GM21786 (cell line): ENCODE results near the gene PCDHGA5.
"Not testable (repeated sequence)": the region's sequence is repeated elsewhere in the genome, so short reads cannot be mapped to it uniquely, and the experiment has no call there.

Experiments
- ATAC-seq: cut with Tn5 transposase; IDR thresholded peaks from one replicate; pipeline ENCODE4 v1.9.1; 2021; ENCODE audit not compliant: unreplicated experiment

The PCDHGA5 gene

GRCh38 chr5:141349917-141350619 is 13.9 kb upstream of the PCDHGA5 start, which contains the start of gene PCDHGB1:
TSS of gene PCDHGB1 (plus strand) at chr5:141350099. CDS start at chr5:141350261, 162 bp downstream.
- no peak for ATAC-seq

GRCh38 chr5:141351591-141351990 is 12.4 kb upstream of the PCDHGA5 start:
- ATAC-seq = no peak

- ATAC-seq = no peak
These were observed 9.0 kb upstream of the PCDHGA5 start, which contains the start of gene PCDHGA4 for GRCh38 chr5:141354900-141355469. TSS of gene PCDHGA4 (plus strand) at chr5:141355021. CDS start at chr5:141355108, 87 bp downstream.

GRCh38 chr5:141355641-141356040 is 8.3 kb upstream of the PCDHGA5 start:
- ATAC-seq = no peak

GRCh38 chr5:141356133-141356532 is 7.8 kb upstream of the PCDHGA5 start:
- no peak for ATAC-seq

- no peak for ATAC-seq
These were observed 7.0 kb upstream of the PCDHGA5 start for GRCh38 chr5:141356950-141357349.

- peak; percentile 63 for ATAC-seq
These were observed 4.1 kb upstream of the PCDHGA5 start, which contains the start of gene PCDHGB2 for GRCh38 chr5:141359790-141360426. TSS of gene PCDHGB2 (plus strand) at chr5:141359994. CDS start at chr5:141360136, 142 bp downstream.

GRCh38 chr5:141360685-141361084 is 3.3 kb upstream of the PCDHGA5 start:
- no peak for ATAC-seq

- no peak for ATAC-seq
These were observed 1.2 kb upstream of the PCDHGA5 start for GRCh38 chr5:141362719-141363118.

- no peak for ATAC-seq
These were observed 2.3 kb downstream of the PCDHGA5 start for GRCh38 chr5:141366016-141366896.

GRCh38 chr5:141369994-141370848 is 6.3 kb downstream of the PCDHGA5 start, which contains the start of gene PCDHGB3:
TSS of gene PCDHGB3 (plus strand) at chr5:141370242. CDS start at chr5:141370395, 153 bp downstream.
- peak; percentile 99 for ATAC-seq

- ATAC-seq = no peak
These were observed 7.9 kb downstream of the PCDHGA5 start for GRCh38 chr5:141371572-141372475.

- ATAC-seq = no peak
These were observed 9.8 kb downstream of the PCDHGA5 start, which contains the start of gene PCDHGA6 for GRCh38 chr5:141373673-141374317. TSS of gene PCDHGA6 (plus strand) at chr5:141373891. CDS start at chr5:141374084, 193 bp downstream.

- ATAC-seq = no peak
These were observed 10.7 kb downstream of the PCDHGA5 start for GRCh38 chr5:141374627-141375026.

- ATAC-seq = not testable (repeated sequence)
These were observed 11.6 kb downstream of the PCDHGA5 start for GRCh38 chr5:141375444-141376155.

GRCh38 chr5:141382469-141383294 is 18.7 kb downstream of the PCDHGA5 start, which contains the start of gene PCDHGA7:
TSS of gene PCDHGA7 (plus strand) at chr5:141382742. CDS start at chr5:141382900, 158 bp downstream.
- no peak for ATAC-seq

GRCh38 chr5:141383345-141383744 is 19.4 kb downstream of the PCDHGA5 start:
- ATAC-seq = no peak
